ENCODE measurements around the gene DPYSL5. TPM values are rescaled to one million over a fixed set of nuclear protein-coding genes. Genes with fewer than 3 reads are reported as not detected.

The DPYSL5 gene
- total RNA-seq, 1 donor from 2014 or later: 2.9 TPM

- Histone ChIP-seq H3K4me3 (ENCODE audit: insufficient read depth, low read depth, low read length) (no peak overlapping the region), H3K79me2 (ENCODE audit: insufficient read depth, low read length) (no peaks in the 10 kb centered on the region), H2AFZ (ENCODE audit: low read depth, low read length) (no peak overlapping the region), H4K20me1 (ENCODE audit: insufficient read depth, low read length) (no peaks in the 10 kb centered on the region), H3K9ac (ENCODE audit: low read length) (no peak overlapping the region), H3K9me3 (ENCODE audit: insufficient read depth, low read depth, low read length) (peaks cover 2% of the 10 kb centered on the region), H3K27me3 (ENCODE audit: insufficient read depth, low read length) (peaks cover 54% of the 10 kb centered on the region), H3K36me3 (ENCODE audit: insufficient read depth, low read length) (no peaks in the 10 kb centered on the region), H3K27ac (ENCODE audit: low read depth, low read length) (no peak overlapping the region), H3K4me1 (ENCODE audit: insufficient read depth, low read length) (no peaks in the 10 kb centered on the region), H3K4me2 (ENCODE audit: low read length) (no peak overlapping the region)
- TF ChIP-seq CTCF (IDR thresholded peaks at IDR 0.05; ENCODE audit: insufficient read depth, low read depth, low read length) (no peak), EZH2 (IDR thresholded peaks at IDR 0.05; ENCODE audit: insufficient read depth, low read length) (no peak)
- H3K36me3 Mint-ChIP-seq (ENCODE audit: low read depth, unreplicated experiment): no peaks in the 10 kb centered on the region
- no peak overlapping the region for H3K4me3 Mint-ChIP-seq (ENCODE audit: unreplicated experiment)
- peak overlapping the region; percentile 18 for H3K27ac Mint-ChIP-seq (ENCODE audit: unreplicated experiment)
- DNase-seq (ENCODE audit: low read depth) (no peak), FAIRE-seq (no peak)
- H3K9me3 Mint-ChIP-seq (ENCODE audit: unreplicated experiment): no peaks in the 10 kb centered on the region
- peaks cover 45% of the 10 kb centered on the region for H3K27me3 Mint-ChIP-seq (ENCODE audit: low read depth, unreplicated experiment)
- peaks cover 6% of the 10 kb centered on the region for H3K4me1 Mint-ChIP-seq (ENCODE audit: low read depth, unreplicated experiment)
Measured at GRCh38 chr2:26853751-26854150, 5.8 kb downstream of the DPYSL5 start.

- DNase-seq (ENCODE audit: low read depth): no peak
- Mint-ChIP-seq H3K27me3 (ENCODE audit: low read depth, unreplicated experiment) (peaks cover 41% of the 10 kb centered on the region), H3K36me3 (ENCODE audit: low read depth, unreplicated experiment) (no peaks in the 10 kb centered on the region), H3K4me1 (ENCODE audit: low read depth, unreplicated experiment) (peaks cover 6% of the 10 kb centered on the region), H3K4me3 (ENCODE audit: unreplicated experiment) (no peak overlapping the region), H3K9me3 (ENCODE audit: unreplicated experiment) (no peaks in the 10 kb centered on the region), H3K27ac (ENCODE audit: unreplicated experiment) (no peak overlapping the region)
- no peaks in the 10 kb centered on the region for H3K36me3 ChIP-seq (ENCODE audit: insufficient read depth, low read length)
- no peak overlapping the region for H2AFZ ChIP-seq (ENCODE audit: low read depth, low read length)
- H3K9me3 ChIP-seq (ENCODE audit: insufficient read depth, low read depth, low read length): peaks cover 2% of the 10 kb centered on the region
- no peaks in the 10 kb centered on the region for H4K20me1 ChIP-seq (ENCODE audit: insufficient read depth, low read length)
- H3K4me1 ChIP-seq (ENCODE audit: insufficient read depth, low read length): no peaks in the 10 kb centered on the region
- no peaks in the 10 kb centered on the region for H3K79me2 ChIP-seq (ENCODE audit: insufficient read depth, low read length)
- TF ChIP-seq CTCF (IDR thresholded peaks at IDR 0.05; ENCODE audit: insufficient read depth, low read depth, low read length): no peak
- no peak for TF ChIP-seq EZH2 (IDR thresholded peaks at IDR 0.05; ENCODE audit: insufficient read depth, low read length)
- no peak overlapping the region for H3K4me3 ChIP-seq (ENCODE audit: insufficient read depth, low read depth, low read length)
- H3K9ac ChIP-seq (ENCODE audit: low read length): no peak overlapping the region
- FAIRE-seq: no peak
- H3K27ac ChIP-seq (ENCODE audit: low read depth, low read length): no peak overlapping the region
- H3K27me3 ChIP-seq (ENCODE audit: insufficient read depth, low read length): peaks cover 48% of the 10 kb centered on the region
- H3K4me2 ChIP-seq (ENCODE audit: low read length): no peak overlapping the region
Measured at GRCh38 chr2:26854283-26854827, 6.4 kb downstream of the DPYSL5 start.

GRCh38 chr2:26855466-26855865 lies 7.5 kb downstream of the DPYSL5 start:
- H3K27me3 Mint-ChIP-seq (ENCODE audit: low read depth, unreplicated experiment): peaks cover 39% of the 10 kb centered on the region

More at GRCh38 chr2:26855466-26855865, 7.5 kb downstream of the DPYSL5 start:
- Mint-ChIP-seq H3K27ac (ENCODE audit: unreplicated experiment) (no peak overlapping the region), H3K4me3 (ENCODE audit: unreplicated experiment) (no peak overlapping the region), H3K9me3 (ENCODE audit: unreplicated experiment) (no peaks in the 10 kb centered on the region), H3K4me1 (ENCODE audit: low read depth, unreplicated experiment) (peaks cover 6% of the 10 kb centered on the region), H3K36me3 (ENCODE audit: low read depth, unreplicated experiment) (no peaks in the 10 kb centered on the region)
- Histone ChIP-seq H3K27ac (ENCODE audit: low read depth, low read length) (no peak overlapping the region), H3K4me1 (ENCODE audit: insufficient read depth, low read length) (no peaks in the 10 kb centered on the region), H3K36me3 (ENCODE audit: insufficient read depth, low read length) (no peaks in the 10 kb centered on the region), H3K4me2 (ENCODE audit: low read length) (no peak overlapping the region), H3K79me2 (ENCODE audit: insufficient read depth, low read length) (no peaks in the 10 kb centered on the region), H3K4me3 (ENCODE audit: insufficient read depth, low read depth, low read length) (no peak overlapping the region), H2AFZ (ENCODE audit: low read depth, low read length) (no peak overlapping the region), H3K9me3 (ENCODE audit: insufficient read depth, low read depth, low read length) (peaks cover 2% of the 10 kb centered on the region), H3K27me3 (ENCODE audit: insufficient read depth, low read length) (peaks cover 43% of the 10 kb centered on the region), H4K20me1 (ENCODE audit: insufficient read depth, low read length) (no peaks in the 10 kb centered on the region), H3K9ac (ENCODE audit: low read length) (no peak overlapping the region)
- FAIRE-seq: no peak
- DNase-seq (ENCODE audit: low read depth): no peak
- TF ChIP-seq CTCF (IDR thresholded peaks at IDR 0.05; ENCODE audit: insufficient read depth, low read depth, low read length) (no peak), EZH2 (IDR thresholded peaks at IDR 0.05; ENCODE audit: insufficient read depth, low read length) (no peak)

All from astrocyte (in vitro differentiated cells and primary cell).